H1 (cell line): ENCODE measurements around the gene PRKN. TPM values are rescaled to one million over a fixed set of nuclear protein-coding genes. Genes with fewer than 3 reads are reported as not detected.

ENCODE experiments used
- CTCF ChIA-PET: fragments of 300-600 bp; sonication (Branson Sonifier 250); formaldehyde crosslinking; loops from one replicate; lab custom pipeline; 2021; ENCODE audit not compliant: partially characterized antibody; lab: Charles Lee
- POLR2A ChIA-PET: fragments of 300-600 bp; sonication (Branson Sonifier 250); formaldehyde crosslinking; loops from one replicate; lab custom pipeline; 2021; ENCODE audit warnings: inconsistent platforms; ENCODE audit not compliant: partially characterized antibody; lab: Charles Lee
- DNase-seq, 2 experiments: peaks; one replicate each; pipeline versions ENCODE4 v3.0.0 to v3.0.0-alpha.2; 2010 to 2022; ENCODE audit warnings: low spot score in 2 of 2, low read depth in 1 of 2, mixed read lengths in 1 of 2
- FAIRE-seq: peaks from 2 replicates; lab custom pipeline; 2011; peaks lifted over from hg19 to GRCh38; lab: Jason Lieb, UNC
- H2AFZ ChIP-seq: 2 replicates; pipeline ENCODE4 v1.8.1; 2012; ENCODE audit warnings: low read length, inconsistent platforms
- H2AK5ac ChIP-seq: 2 replicates; pipeline ENCODE4 v1.6.1; 2013; ENCODE audit warnings: low read depth, low read length
- H2BK120ac ChIP-seq: replicated peaks from 2 replicates; pipeline ENCODE3; 2013; ENCODE audit warnings: low read depth, low read length, inconsistent platforms
- H2BK12ac ChIP-seq: 2 replicates; pipeline ENCODE4 v1.6.1; 2013; ENCODE audit warnings: low read depth, low read length
- H2BK15ac ChIP-seq: 2 replicates; pipeline ENCODE4 v1.6.1; 2013; ENCODE audit warnings: low read length
- H2BK20ac ChIP-seq: 2 replicates; pipeline ENCODE4 v1.6.1; 2013; ENCODE audit warnings: low read length
- H2BK5ac ChIP-seq: 2 replicates; pipeline ENCODE4 v1.6.1; 2013; ENCODE audit warnings: low read depth, low read length
- H3K14ac ChIP-seq: 2 replicates; pipeline ENCODE4 v1.6.1; 2013; ENCODE audit warnings: inconsistent platforms; ENCODE audit not compliant: insufficient read length
- H3K18ac ChIP-seq: 2 replicates; pipeline ENCODE4 v1.6.1; 2013; ENCODE audit warnings: low read length; ENCODE audit errors: extremely low read depth
- H3K23ac ChIP-seq: 2 replicates; pipeline ENCODE4 v1.6.1; 2013; ENCODE audit warnings: inconsistent platforms; ENCODE audit not compliant: insufficient read length
- H3K23me2 ChIP-seq: 2 replicates; pipeline ENCODE4 v1.6.1; 2013; ENCODE audit warnings: low read depth, low read length
- H3K27ac ChIP-seq: 2 replicates; pipeline ENCODE4 v1.6.1; 2011; ENCODE audit warnings: low read depth, low read length, inconsistent platforms
- H3K27me3 ChIP-seq, 4 experiments: replicated peaks in 1 of 4; 1 replicate in 1 of 4; 2 replicates in 3 of 4; pipeline versions ENCODE4 v1.6.1 to v1.8.1; 2011 to 2013; ENCODE audit warnings: low read length in 3 of 4, mild to moderate bottlenecking in 3 of 4, inconsistent platforms in 2 of 4, mixed read lengths in 2 of 4, moderate library complexity in 1 of 4; ENCODE audit not compliant: control insufficient read depth in 3 of 4, insufficient read depth in 3 of 4; ENCODE audit errors: extremely low read depth in 1 of 4
- H3K36me3 ChIP-seq, 4 experiments: 2 replicates each; pipeline versions ENCODE4 v1.6.1 to v1.8.1; 2011 to 2013; ENCODE audit warnings: mild to moderate bottlenecking in 4 of 4, low read length in 3 of 4, moderate library complexity in 2 of 4, control low read depth in 1 of 4, inconsistent platforms in 1 of 4; ENCODE audit not compliant: insufficient read depth in 4 of 4, control insufficient read depth in 2 of 4
- H3K4ac ChIP-seq: replicated peaks from 2 replicates; pipeline ENCODE3; 2013; ENCODE audit warnings: low read length, low read depth, mixed read lengths, inconsistent platforms; ENCODE audit not compliant: insufficient read length
- H3K4me1 ChIP-seq, 4 experiments: replicated peaks in 1 of 4; 1 replicate in 1 of 4; 2 replicates in 3 of 4; pipeline versions ENCODE4 v1.6.1 to v1.8.1; 2011 to 2013; ENCODE audit warnings: low read length in 3 of 4, inconsistent platforms in 2 of 4, mixed read lengths in 1 of 4; ENCODE audit not compliant: insufficient read depth in 4 of 4, control insufficient read depth in 3 of 4
- H3K4me2 ChIP-seq, 2 experiments: 2 replicates each; pipeline versions ENCODE4 v1.6.1 to v1.8.1; 2011 to 2013; ENCODE audit warnings: low read depth in 2 of 2, low read length in 2 of 2, control low read depth in 1 of 2, inconsistent platforms in 1 of 2, mild to moderate bottlenecking in 1 of 2; ENCODE audit not compliant: insufficient read depth in 1 of 2
- H3K4me3 ChIP-seq, 4 experiments: fragments of 200-600, 300-600 bp in 1 of 4; sonication (generic), shearing (Covaris generic), sonication (Bioruptor Twin) in 1 of 4; 2 replicates each; pipeline versions ENCODE4 v1.5.1 to v1.8.1; 2011 to 2016; ENCODE audit warnings: low read length in 4 of 4, low read depth in 3 of 4, control low read depth in 2 of 4, inconsistent platforms in 2 of 4, mild to moderate bottlenecking in 2 of 4, mixed read lengths in 1 of 4, moderate library complexity in 1 of 4; ENCODE audit not compliant: insufficient read depth in 2 of 4; ENCODE audit errors: extremely low read depth in 1 of 4
- H3K56ac ChIP-seq: replicated peaks from 2 replicates; pipeline ENCODE3; 2013; ENCODE audit warnings: low read depth, mild to moderate bottlenecking, mixed read lengths, low read length, inconsistent platforms; ENCODE audit not compliant: insufficient read length
- H3K79me1 ChIP-seq: 2 replicates; pipeline ENCODE4 v1.6.1; 2013; ENCODE audit warnings: low read depth, low read length, control low read depth
- H3K79me2 ChIP-seq, 2 experiments: 2 replicates each; pipeline versions ENCODE4 v1.6.1 to v1.8.1; 2012 to 2013; ENCODE audit warnings: low read length in 2 of 2, mild to moderate bottlenecking in 2 of 2, inconsistent platforms in 1 of 2; ENCODE audit not compliant: insufficient read depth in 2 of 2, control insufficient read depth in 1 of 2
- H3K9ac ChIP-seq, 4 experiments: replicated peaks in 1 of 4; 1 replicate in 1 of 4; 2 replicates in 3 of 4; pipeline versions ENCODE4 v1.6.1 to v1.8.1; 2011 to 2013; ENCODE audit warnings: low read depth in 3 of 4, low read length in 3 of 4, control low read depth in 2 of 4, mild to moderate bottlenecking in 2 of 4, moderate library complexity in 2 of 4, inconsistent platforms in 1 of 4; ENCODE audit errors: extremely low read depth in 1 of 4
- H3K9me3 ChIP-seq, 2 experiments: 2 replicates each; pipeline versions ENCODE4 v1.6.1 to v1.8.1; 2012 to 2013; ENCODE audit warnings: mild to moderate bottlenecking in 2 of 2, moderate library complexity in 2 of 2, control low read depth in 1 of 2, inconsistent platforms in 1 of 2, low read depth in 1 of 2, low read length in 1 of 2, mixed read lengths in 1 of 2; ENCODE audit not compliant: insufficient read depth in 2 of 2
- H4K20me1 ChIP-seq, 2 experiments: replicated peaks in 1 of 2; 2 replicates each; pipeline versions ENCODE3 to v1.8.1; 2011 to 2013; ENCODE audit warnings: inconsistent platforms in 2 of 2, low read length in 2 of 2, mild to moderate bottlenecking in 1 of 2; ENCODE audit not compliant: insufficient read depth in 2 of 2, control insufficient read depth in 1 of 2
- H4K5ac ChIP-seq: 2 replicates; pipeline ENCODE4 v1.6.1; 2013; ENCODE audit warnings: low read length, low read depth, mixed read lengths, inconsistent platforms; ENCODE audit not compliant: insufficient read length
- H4K8ac ChIP-seq: 2 replicates; pipeline ENCODE4 v1.8.0; 2013; ENCODE audit warnings: mild to moderate bottlenecking, moderate library complexity, low read length, inconsistent platforms; ENCODE audit not compliant: insufficient read depth; ENCODE audit errors: extremely low read depth
- H4K91ac ChIP-seq: replicated peaks from 2 replicates; pipeline ENCODE3; 2013; ENCODE audit warnings: low read length, mixed read lengths, inconsistent platforms; ENCODE audit not compliant: insufficient read length
- BACH1 ChIP-seq: IDR thresholded peaks from 2 replicates; pipeline ENCODE4 v1.6.1; 2012; ENCODE audit warnings: low read length, improper control_type of control experiment
- EGR1 ChIP-seq: IDR thresholded peaks from 2 replicates; pipeline ENCODE4 v1.6.1; 2011; ENCODE audit warnings: low read depth, low read length, borderline replicate concordance
- MAX ChIP-seq: IDR thresholded peaks from 2 replicates; pipeline ENCODE4 v1.6.1; 2012; ENCODE audit warnings: inconsistent platforms
- NANOG ChIP-seq: IDR thresholded peaks from 2 replicates; pipeline ENCODE4 v1.6.1; 2011; ENCODE audit warnings: low read length, low read depth, mild to moderate bottlenecking, inconsistent platforms; ENCODE audit not compliant: insufficient read depth, poor library complexity, severe bottlenecking
- WGBS, 2 experiments: shearing (Covaris generic) in 1 of 2; methylation state at CpG; one replicate each; pipeline versions ENCODE4 v1.1.6 to v1.1.7; 2013 to 2015; ENCODE audit warnings: low lambda C conversion rate in 2 of 2, mixed read lengths in 2 of 2, inconsistent platforms in 1 of 2, low coverage in 1 of 2, missing lambda C conversion rate in 1 of 2; ENCODE audit not compliant: insufficient replicate concordance in 2 of 2, insufficient coverage in 1 of 2, insufficient read length in 1 of 2; ENCODE audit errors: extremely low coverage in 1 of 2, missing lambda C conversion rate in 1 of 2; 5-methylcytosine and 5-hydroxymethylcytosine counted together
- polyA plus RNA-seq, 7 experiments: library from polyadenylated mRNA; depleted of rRNA in 3 of 7; stranded (reverse) in 5 of 7; unstranded in 2 of 7; fragments of >200 nt in 5 of 7; fragments of 200-250 nt in 2 of 7; gene quantifications; 1 replicate in 5 of 7; 2 replicates in 1 of 7; 4 replicates in 1 of 7; pipeline versions ENCODE4 v1.2.1 to v1.2.3, GENCODE V29; 2011 to 2013; ENCODE audit warnings: missing spikeins in 2 of 7, mixed read lengths in 2 of 7
- total RNA-seq: library from RNA; stranded (reverse); fragmentation: NEBNext Ultra II Directional; extraction: Animal tissue kit (Norgen Biotek cat#: 25700); gene quantifications from 2 replicates; pipeline ENCODE4 v1.2.1, GENCODE V29; 2021

The PRKN gene
- total and polyA plus RNA-seq, 2 of the 8 experiments (the other 6 are each of a cell fraction or from before 2014, with no cell fraction given), result 0.13 to 0.29 TPM

- H3K27me3 ChIP-seq, result no peaks in the 10 kb centered on the region
- no peak overlapping the region for H2AFZ ChIP-seq
- no peak overlapping the region for H3K23ac ChIP-seq
- ChIA-PET POLR2A (no interaction called here), CTCF (no interaction called here)
- no peak for TF ChIP-seq EGR1
- no peak for TF ChIP-seq BACH1
- no peak for TF ChIP-seq NANOG
- no peak for TF ChIP-seq MAX
- no peak overlapping the region for H3K4me2 ChIP-seq
- no peak overlapping the region for H2AK5ac ChIP-seq
- no peak overlapping the region for H4K91ac ChIP-seq
- H2BK20ac ChIP-seq, result no peak overlapping the region
- H4K20me1 ChIP-seq, result no peaks in the 10 kb centered on the region
- FAIRE-seq, result no peak
- no peak overlapping the region for H4K8ac ChIP-seq
- no peaks in the 10 kb centered on the region for H3K23me2 ChIP-seq
- no peak overlapping the region for H3K9ac ChIP-seq
- H4K5ac ChIP-seq, result no peak overlapping the region
- no peak overlapping the region for H3K56ac ChIP-seq
- no peak overlapping the region for H2BK5ac ChIP-seq
- H3K14ac ChIP-seq, result no peak overlapping the region
- no peak overlapping the region for H3K27ac ChIP-seq
- no peak overlapping the region for H3K4me3 ChIP-seq
- peaks cover 0 to 4% (median 3%) of the 10 kb centered on the region in 4 experiments; a peak in 3 of 7 replicates for H3K4me1 ChIP-seq
- no peak overlapping the region for H2BK15ac ChIP-seq
- H3K36me3 ChIP-seq, result no peaks in the 10 kb centered on the region
- no peak overlapping the region for H3K18ac ChIP-seq
- H3K4ac ChIP-seq, result no peak overlapping the region
- no peak overlapping the region for H2BK120ac ChIP-seq
- no peaks in the 10 kb centered on the region for H3K79me1 ChIP-seq
- no peaks in the 10 kb centered on the region for H3K79me2 ChIP-seq
- H3K9me3 ChIP-seq, result no peaks in the 10 kb centered on the region
- WGBS, 2 experiments, result 92% methylated on average over 1 of the region's 1 CpG; no CpG with 5 or more reads in 1 of the 2 experiments
- H2BK12ac ChIP-seq, result no peak overlapping the region
- no peak for DNase-seq
Observed at GRCh38 chr6:162260027-162260426, 467.5 kb downstream of the PRKN start.
